Tibial nerve (tissue), 4 donors: Measurements from ENCODE around the gene SYT1.

ENCODE experiments used
- CTCF ChIP-seq, 5 experiments: fragments of 200-600 bp in 3 of 5; fragments of 450-650 bp in 2 of 5; sonication (generic) in 3 of 5; IDR thresholded peaks; one replicate each; pipeline ENCODE4 v1.5.1; 2016 to 2019; ENCODE audit warnings: antibody characterized with exemption in 5 of 5, mild to moderate bottlenecking in 3 of 5, moderate library complexity in 2 of 5
- EP300 ChIP-seq, 2 donors: sonication (generic); formaldehyde crosslinking; IDR thresholded peaks; one replicate each; pipeline ENCODE4 v1.6.1; 2017; ENCODE audit warnings: antibody characterized with exemption in 2 of 2, mild to moderate bottlenecking in 1 of 2
- POLR2A ChIP-seq, 2 donors: fragments of 450-650 bp; IDR thresholded peaks; one replicate each; pipeline ENCODE4 v1.6.1; 2017; ENCODE audit warnings: antibody characterized with exemption in 2 of 2, mild to moderate bottlenecking in 2 of 2, moderate library complexity in 2 of 2

DNA sequence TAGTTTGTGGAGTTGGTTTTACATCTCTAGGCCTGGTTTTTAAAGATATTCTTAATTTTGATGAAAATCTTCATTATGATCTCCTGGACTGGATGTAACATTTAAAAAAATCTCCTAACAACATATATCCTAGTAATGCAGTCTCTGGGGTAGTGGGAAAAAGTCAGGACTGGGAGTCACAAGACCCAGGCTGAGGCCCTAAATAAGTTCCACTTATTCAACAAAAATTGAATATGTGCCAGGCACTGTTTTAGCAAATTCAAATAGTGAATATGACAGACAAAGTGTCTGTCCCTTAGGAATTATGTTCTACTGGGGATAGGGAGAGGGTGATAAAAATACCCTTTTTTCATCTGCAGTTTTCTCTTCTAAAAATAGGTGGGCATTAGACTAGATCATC is 577.8 kb downstream of the SYT1 start:
- TF ChIP-seq POLR2A (IDR thresholded peaks at IDR 0.05) (no peak), CTCF (IDR thresholded peaks at IDR 0.05) (no peak), EP300 (IDR thresholded peaks at IDR 0.05) (no peak)
